Mammary epithelial cell (primary cell): ENCODE results near the gene ZNF77.

Experiments
- CTCF ChIP-seq, 2 donors: IDR thresholded peaks in 1 of 2; conservative IDR thresholded peaks in 1 of 2; 2 replicates each; pipeline ENCODE4 v1.5.1; 2011 to 2012; ENCODE audit warnings: inconsistent platforms in 2 of 2, low read length in 2 of 2, mild to moderate bottlenecking in 2 of 2, control low read depth in 1 of 2, low read depth in 1 of 2; ENCODE audit not compliant: insufficient read depth in 1 of 2; ENCODE audit errors: extremely low read depth in 1 of 2
- EZH2 ChIP-seq: IDR thresholded peaks from 2 replicates; pipeline ENCODE4 v1.6.1; 2012; ENCODE audit warnings: low read length, inconsistent platforms, borderline replicate concordance

- no peak for TF ChIP-seq CTCF (conservative IDR thresholded peaks at IDR 0.05 in 1 of 2, IDR thresholded peaks at IDR 0.05 in 1 of 2; ENCODE audit: extremely low read depth in 1 of 2, insufficient read depth in 1 of 2, low read depth in 1 of 2, low read length in 2 of 2)
- no peak for TF ChIP-seq EZH2
Observed at GRCh38 chr19:2960120-2960519, 15.3 kb upstream of the ZNF77 start.
